Skin of body (tissue), 2 donors: ENCODE data around the gene GNB1. TPM values are rescaled to one million over a fixed set of nuclear protein-coding genes. Genes with fewer than 3 reads are reported as not detected.

Experiments used
- DNase-seq: peaks from one replicate; lab custom pipeline; 2025; lab: John Stamatoyannopoulos, UW
- total RNA-seq: library from RNA; depleted of rRNA; stranded (reverse); fragments of >200 nt; gene quantifications from one replicate; pipeline ENCODE4 v1.2.3, GENCODE V29; 2014

The GNB1 gene
- total RNA-seq, 1 donor from 2014 or later: 84.8 TPM

- no peak for DNase-seq
Observed at GRCh38 chr1:1910651-1911331, 19.9 kb upstream of the GNB1 start.

- DNase-seq: no peak
Observed at GRCh38 chr1:1910033-1910465, 19.2 kb upstream of the GNB1 start.

DNA sequence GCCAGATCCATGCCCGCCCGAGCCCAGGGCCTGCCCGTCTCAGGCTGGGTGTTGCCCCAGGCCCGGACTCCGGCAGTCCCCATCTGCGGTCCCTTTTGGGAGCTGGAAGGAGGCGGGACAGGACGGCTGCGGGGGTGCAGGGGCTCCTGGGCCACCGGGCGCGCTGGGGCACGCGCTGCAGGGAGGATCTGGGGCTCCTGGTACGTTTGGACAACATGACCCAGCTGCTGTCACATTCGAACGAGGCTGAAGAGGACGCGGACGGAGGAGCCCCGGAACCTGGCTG is 17.6 kb upstream of the GNB1 start:
- no peak for DNase-seq

DNA sequence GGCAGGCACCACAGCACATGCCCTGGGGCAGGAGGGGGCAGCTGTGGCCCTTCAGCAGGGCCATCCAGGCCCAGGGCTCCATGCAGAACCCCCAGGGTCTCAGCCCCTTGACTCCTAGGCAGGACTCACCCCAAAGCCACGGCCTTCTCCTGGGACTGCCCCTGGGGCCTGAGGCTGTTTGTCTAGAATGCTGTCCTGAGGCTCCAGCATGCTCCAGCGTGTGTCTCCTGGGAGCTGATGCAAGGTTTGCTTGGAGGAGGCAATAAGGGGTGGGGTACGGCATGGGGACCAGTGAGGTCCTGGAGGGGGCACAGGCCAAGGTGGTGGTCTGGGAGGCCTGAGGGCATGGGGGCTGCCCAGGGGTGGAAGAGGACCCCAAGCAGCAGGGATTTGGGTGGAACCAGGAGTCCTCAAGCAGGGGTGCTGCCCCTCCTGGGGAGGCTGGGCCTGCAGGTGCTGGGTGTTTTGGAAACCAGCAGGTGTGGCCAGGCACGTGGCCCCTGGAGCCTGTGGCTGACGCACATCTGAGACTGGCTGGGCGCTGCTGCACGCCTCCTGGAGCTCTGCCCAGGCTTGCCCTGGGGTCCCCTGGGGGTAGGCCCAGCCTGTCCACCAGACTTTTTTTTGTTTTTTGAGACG is 16.3 kb upstream of the GNB1 start:
- no peak for DNase-seq

- peak; percentile 51 for DNase-seq
Observed at GRCh38 chr1:1906185-1907097, 15.6 kb upstream of the GNB1 start.

DNA sequence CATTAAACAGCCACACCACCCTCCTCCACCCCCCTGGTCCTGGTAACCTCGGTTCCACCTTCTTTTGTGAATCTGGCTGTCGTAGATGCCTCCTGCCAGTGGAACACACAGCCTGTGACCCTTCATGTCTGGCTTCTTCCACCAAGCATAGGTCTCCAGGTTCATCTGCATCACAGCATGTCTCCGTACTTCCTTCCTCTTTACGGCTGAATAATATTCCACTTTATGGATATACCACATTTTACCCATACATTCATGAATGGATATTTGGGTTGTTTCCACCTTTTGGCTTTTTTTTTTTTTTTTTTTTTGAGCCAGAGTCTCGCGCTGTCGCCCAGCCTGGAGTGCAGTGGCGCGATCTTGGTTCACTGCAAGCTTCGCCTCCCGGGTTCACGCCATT is 12.3 kb upstream of the GNB1 start:
- DNase-seq: no peak

DNA sequence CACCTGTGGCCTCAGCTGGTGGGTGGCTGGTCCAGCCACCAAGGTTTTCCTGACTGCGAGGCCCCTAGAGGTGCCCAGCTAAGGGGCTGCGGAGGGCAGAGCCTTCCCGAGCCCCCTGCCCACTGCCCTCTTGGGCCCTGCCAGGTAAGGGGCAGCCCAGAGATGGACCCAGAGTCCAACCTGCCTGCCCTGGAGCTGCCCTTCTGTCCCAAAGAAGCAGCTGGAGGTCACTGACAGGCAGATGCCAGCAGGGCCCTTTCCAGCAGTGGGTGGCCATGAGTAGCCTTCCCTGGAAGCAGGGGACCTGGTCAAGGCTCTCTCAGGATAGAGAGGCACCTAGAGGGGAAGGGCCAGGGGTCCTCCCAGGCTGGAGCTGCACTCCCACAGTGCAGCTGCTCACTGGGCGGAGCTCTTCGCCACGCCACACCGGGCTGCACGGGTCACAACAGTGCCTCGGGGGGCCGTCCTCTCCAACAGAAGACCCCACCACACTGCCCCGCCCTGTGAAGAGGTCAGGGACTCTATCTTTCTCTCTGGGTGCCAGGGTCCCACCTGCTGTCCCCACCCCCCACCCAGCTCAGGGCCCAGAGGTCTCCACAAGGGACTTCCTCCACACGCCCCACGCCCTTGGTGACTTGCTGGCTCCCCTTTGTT is 10.9 kb upstream of the GNB1 start:
- no peak for DNase-seq

GRCh38 chr1:1900883-1901640 is 10.2 kb upstream of the GNB1 start:
- no peak for DNase-seq

- no peak for DNase-seq
Observed at GRCh38 chr1:1899967-1900327, 9.1 kb upstream of the GNB1 start.

DNA sequence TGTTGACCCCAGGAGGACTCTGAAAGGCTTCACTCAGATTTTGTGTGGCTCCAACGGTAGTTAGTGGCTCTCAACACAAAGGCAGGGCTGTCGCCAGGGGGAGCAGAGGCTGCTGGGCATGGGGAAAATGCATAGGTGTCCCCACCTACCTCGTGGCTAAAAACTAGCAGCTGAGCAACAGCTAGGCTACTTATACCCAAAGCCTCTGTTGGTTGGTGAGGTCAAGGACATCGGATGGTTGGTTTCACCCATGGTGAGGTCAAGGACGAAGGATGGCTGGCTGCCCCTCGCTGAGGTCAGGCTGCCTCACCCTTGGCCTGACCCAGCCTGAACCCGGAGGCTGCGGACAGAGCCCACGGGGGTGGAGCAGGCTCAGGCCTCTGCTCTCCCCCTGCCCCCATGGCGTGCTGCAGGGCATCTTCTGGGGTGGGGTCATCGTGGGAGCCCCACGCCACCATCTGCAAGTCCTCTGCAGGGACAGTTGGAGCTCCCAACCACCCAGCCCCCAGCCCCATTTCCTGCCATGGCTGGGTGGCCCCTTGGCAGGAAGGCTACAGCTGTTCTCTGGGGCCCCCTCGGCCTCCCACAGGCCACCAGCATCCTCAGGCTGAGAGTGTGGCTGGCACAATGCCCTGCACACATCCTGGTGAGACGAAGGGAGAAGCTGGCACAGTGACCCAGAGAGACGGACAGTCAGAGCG is 8.5 kb upstream of the GNB1 start:
- no peak for DNase-seq

GRCh38 chr1:1898246-1898933 is 7.5 kb upstream of the GNB1 start:
- no peak for DNase-seq

- DNase-seq: no peak
Observed at GRCh38 chr1:1895456-1896336, 4.8 kb upstream of the GNB1 start.

- no peak for DNase-seq
Observed at GRCh38 chr1:1895060-1895418, 4.2 kb upstream of the GNB1 start.

- no peak for DNase-seq
Observed at GRCh38 chr1:1894354-1895059, 3.6 kb upstream of the GNB1 start.

DNA sequence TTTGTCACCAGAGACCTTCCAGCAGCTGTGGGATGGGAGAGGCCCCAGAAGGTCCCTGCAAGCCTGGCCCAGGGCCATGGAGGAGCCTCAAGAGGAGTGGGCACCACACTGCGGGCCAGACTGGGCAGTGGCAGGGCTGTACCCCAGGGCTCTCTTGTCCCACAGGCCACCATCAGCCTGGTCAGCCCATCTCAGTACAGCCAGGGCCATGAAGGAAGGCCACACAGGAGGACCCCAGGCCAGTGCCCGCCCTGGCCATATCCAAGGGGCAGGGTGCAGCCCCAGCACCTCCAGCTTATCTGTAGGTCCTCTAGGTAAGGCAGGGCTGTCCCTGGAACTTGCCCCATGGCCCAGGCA is 3.1 kb upstream of the GNB1 start:
- no peak for DNase-seq

DNA sequence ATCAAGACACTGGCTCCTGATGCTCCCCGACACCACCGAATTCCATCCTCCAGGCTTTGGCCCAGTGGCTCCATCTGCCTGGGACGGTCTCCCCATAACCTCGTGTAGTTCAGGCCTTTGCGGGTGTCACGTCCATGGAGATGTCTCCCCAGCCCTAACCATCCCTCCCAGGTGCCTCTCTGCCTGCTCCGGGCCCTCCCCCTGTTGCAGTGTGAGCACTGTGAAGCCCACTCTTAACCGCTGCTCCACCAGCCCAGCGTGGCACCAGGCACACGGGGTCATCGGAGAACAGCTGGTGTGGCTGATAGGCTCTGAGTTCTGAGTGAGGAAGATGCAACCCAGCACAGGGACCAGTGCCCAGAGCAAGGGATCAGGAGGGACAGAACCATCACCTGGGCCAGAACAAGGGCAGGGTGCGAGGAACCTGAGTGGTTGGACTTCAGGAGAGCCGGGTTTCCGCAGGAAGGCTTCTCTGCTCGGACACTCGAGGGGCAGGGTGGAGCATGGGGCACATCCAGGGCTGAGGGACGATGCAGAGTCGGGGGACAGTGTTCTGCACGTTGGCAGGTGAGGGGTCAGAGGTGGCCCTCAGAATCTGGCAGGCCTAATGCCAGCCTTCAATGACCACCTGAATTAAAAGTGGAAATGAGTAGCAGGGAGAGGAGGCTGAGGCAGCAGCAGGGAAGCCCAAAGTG is 2.6 kb upstream of the GNB1 start:
- DNase-seq: no peak

GRCh38 chr1:1892763-1893120 is 1.9 kb upstream of the GNB1 start:
- no peak for DNase-seq
